A673 (cell line): ENCODE measurements around the gene RP9.

Source experiments
- EZH2 ChIP-seq: fragments of 200-600 bp; sonication (generic); IDR thresholded peaks from 2 replicates; pipeline ENCODE4 v1.6.1; 2017; ENCODE audit warnings: borderline replicate concordance, low read depth, mild to moderate bottlenecking, mixed read lengths, antibody characterized with exemption, low read length; ENCODE audit not compliant: poor library complexity, severe bottlenecking
- TF ChIP-seq, protein P1 (sequence below): fragments of 300-800, 200-600 bp; sonication (generic); conservative IDR thresholded peaks from 2 replicates; pipeline ENCODE4 v1.5.1; 2017; ENCODE audit warnings: low read depth, mild to moderate bottlenecking, antibody characterized with exemption, low read length, moderate library complexity, mixed read lengths

GRCh38 chr7:33093266-33093665, 15.9 kb downstream of the RP9 start:
- TF ChIP-seq, protein P1, sequence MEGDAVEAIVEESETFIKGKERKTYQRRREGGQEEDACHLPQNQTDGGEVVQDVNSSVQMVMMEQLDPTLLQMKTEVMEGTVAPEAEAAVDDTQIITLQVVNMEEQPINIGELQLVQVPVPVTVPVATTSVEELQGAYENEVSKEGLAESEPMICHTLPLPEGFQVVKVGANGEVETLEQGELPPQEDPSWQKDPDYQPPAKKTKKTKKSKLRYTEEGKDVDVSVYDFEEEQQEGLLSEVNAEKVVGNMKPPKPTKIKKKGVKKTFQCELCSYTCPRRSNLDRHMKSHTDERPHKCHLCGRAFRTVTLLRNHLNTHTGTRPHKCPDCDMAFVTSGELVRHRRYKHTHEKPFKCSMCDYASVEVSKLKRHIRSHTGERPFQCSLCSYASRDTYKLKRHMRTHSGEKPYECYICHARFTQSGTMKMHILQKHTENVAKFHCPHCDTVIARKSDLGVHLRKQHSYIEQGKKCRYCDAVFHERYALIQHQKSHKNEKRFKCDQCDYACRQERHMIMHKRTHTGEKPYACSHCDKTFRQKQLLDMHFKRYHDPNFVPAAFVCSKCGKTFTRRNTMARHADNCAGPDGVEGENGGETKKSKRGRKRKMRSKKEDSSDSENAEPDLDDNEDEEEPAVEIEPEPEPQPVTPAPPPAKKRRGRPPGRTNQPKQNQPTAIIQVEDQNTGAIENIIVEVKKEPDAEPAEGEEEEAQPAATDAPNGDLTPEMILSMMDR: no peak
- no peak for TF ChIP-seq EZH2
